Heart left ventricle (tissue), 13 donors: Measurements from ENCODE around the gene SYT12.

ENCODE experiments used
- CTCF ChIP-seq, 12 donors: fragments of 200-600 bp; sonication (generic) in 4 of 12; IDR thresholded peaks; one replicate each; pipeline versions ENCODE4 v1.5.0 to v1.8.0; 2018 to 2022; ENCODE audit warnings: antibody characterized with exemption in 12 of 12, mild to moderate bottlenecking in 5 of 12
- POLR2A ChIP-seq, 2 donors: fragments of 450-650 bp; IDR thresholded peaks; one replicate each; pipeline ENCODE4 v1.6.1; 2017; ENCODE audit warnings: antibody characterized with exemption in 2 of 2, mild to moderate bottlenecking in 2 of 2, moderate library complexity in 2 of 2
- donor health status: ischemic (EF 13 %, LVEDD 7.1; RV severe dilation, severe dysfunction).
- donor health status: DM: no; HTN: yes; CAD: no.
- donor health status: DM: no; HTN: no; CAD: no.
- donor health status: ischemic (EF 25% LVEDD 6.9; RV normal size, moderate dysfunction).
- donor health status: ischemic (EF 25% LVEDD 5.7; RV mildly dilated, moderate dysfunction).
- donor health status: ischemic (EF 35%, LVEDD 5.7; RV mildly dilated, moderate dysfunction).
- donor health status: nonischemic (EF 11% LVEDD 7.7; RV severe dilation, severe dysfunction).
- donor health status: DM: yes; HTN: yes; CAD: no.
- donor health status: PGD.
- donor health status: ischemic (EF 29% LVEDD 5.4; RV normal size, mild dysfunction).
- donor health status: nonischemic (EF 23%, LVEDD 6.1; RV moderate dilation, normal function).

- TF ChIP-seq CTCF (IDR thresholded peaks at IDR 0.05) = no peak
- no peak for TF ChIP-seq POLR2A (IDR thresholded peaks at IDR 0.05)
These were observed 11.4 kb downstream of the SYT12 start for GRCh38 chr11:67034350-67034749.
